HCT116 (cell line): ENCODE results near the gene NIFK. TPM values are rescaled to one million over a fixed set of nuclear protein-coding genes. Genes with fewer than 3 reads are reported as not detected.

Experiments used
- ATAC-seq: fragments of 200-7000 bp; cut with Tn5 transposase; 2 replicates; pipeline ENCODE4 v1.9.1; 2020; ENCODE audit warnings: mild to moderate bottlenecking, moderate library complexity
- BruUV-seq: library from RNA; stranded (reverse); fragments of 400-500 nt; replicated peaks from 2 replicates; lab custom pipeline; 2021; lab: Mats Ljungman, UMichigan
- CTCF ChIA-PET: fragments of 300-600 bp; sonication (Branson Sonifier 250); formaldehyde crosslinking; loops from one replicate; lab custom pipeline; 2021; ENCODE audit warnings: antibody characterized with exemption; lab: Charles Lee
- POLR2A ChIA-PET: fragments of 300-600, 350-600 bp; sonication (Branson Sonifier 250); formaldehyde crosslinking; loops from one replicate; lab custom pipeline; 2021; ENCODE audit warnings: antibody characterized with exemption; lab: Charles Lee
- RAD21 ChIA-PET, 2 experiments: fragments of 300-600 bp; sonication (Branson Sonifier 250); formaldehyde crosslinking; loops; one replicate each; lab custom pipeline; 2023; ENCODE audit warnings: low total read pairs in 2 of 2; ENCODE audit not compliant: uncharacterized antibody in 2 of 2, unreplicated experiment in 2 of 2, low non-redundant PET in 1 of 2; lab: Charles Lee
- DNase-seq: peaks from one replicate; pipeline ENCODE4 v3.0.0-alpha.2; 2010; ENCODE audit warnings: low read depth, low spot score
- H2AFZ ChIP-seq: fragments of 200-600 bp; shearing (Covaris generic), sonication (generic); 2 replicates; pipeline ENCODE4 v1.6.1; 2017; ENCODE audit warnings: low read depth, mixed run types, mixed read lengths, antibody characterized with exemption, low read length; ENCODE audit not compliant: poor library complexity, severe bottlenecking
- H3K27ac ChIP-seq: 2 replicates; pipeline ENCODE4 v1.5.1; 2012; ENCODE audit warnings: low read depth, low read length
- H3K27me3 ChIP-seq: fragments of 200-600 bp; sonication (generic); 2 replicates; pipeline ENCODE4 v1.6.1; 2016; ENCODE audit warnings: mixed run types, low read length, mixed read lengths; ENCODE audit not compliant: insufficient read depth
- H3K36me3 ChIP-seq, 2 experiments: fragments of 200-500 bp in 1 of 2; fragments of 200-600 bp in 1 of 2; sonication (Bioruptor generic) in 1 of 2; sonication (generic) in 1 of 2; 2 replicates each; pipeline versions ENCODE4 v1.5.1 to v1.6.1; 2014 to 2016; ENCODE audit warnings: low read length in 2 of 2, inconsistent platforms in 1 of 2, mixed read lengths in 1 of 2, mixed run types in 1 of 2; ENCODE audit not compliant: insufficient read depth in 2 of 2, control insufficient read depth in 1 of 2
- H3K4me1 ChIP-seq, 2 experiments: fragments of 200-600 bp in 1 of 2; sonication (generic) in 1 of 2; 2 replicates each; pipeline versions ENCODE4 v1.5.1 to v1.6.1; 2012 to 2017; ENCODE audit warnings: low read length in 2 of 2, inconsistent platforms in 1 of 2, mild to moderate bottlenecking in 1 of 2, mixed read lengths in 1 of 2, mixed run types in 1 of 2, moderate library complexity in 1 of 2; ENCODE audit not compliant: insufficient read depth in 2 of 2, control insufficient read depth in 1 of 2
- H3K4me2 ChIP-seq: fragments of 200-600 bp; sonication (generic); 2 replicates; pipeline ENCODE4 v1.6.1; 2017; ENCODE audit warnings: mixed run types, low read length, mixed read lengths
- H3K4me3 ChIP-seq, 2 experiments: fragments of 200-600 bp in 1 of 2; sonication (generic) in 1 of 2; replicated peaks in 1 of 2; 2 replicates each; pipeline ENCODE4 v1.5.1; 2011 to 2016; ENCODE audit warnings: low read length in 2 of 2, control low read depth in 1 of 2, low read depth in 1 of 2, mild to moderate bottlenecking in 1 of 2, mixed read lengths in 1 of 2, mixed run types in 1 of 2
- H3K79me2 ChIP-seq: fragments of 200-600 bp; sonication (generic); 2 replicates; pipeline ENCODE4 v1.6.1; 2017; ENCODE audit warnings: mild to moderate bottlenecking, mixed run types, low read length, moderate library complexity, mixed read lengths; ENCODE audit not compliant: insufficient read depth
- H3K9ac ChIP-seq: fragments of 200-600 bp; sonication (generic); 2 replicates; pipeline ENCODE4 v1.6.1; 2016; ENCODE audit warnings: low read length, mixed read lengths
- H3K9me2 ChIP-seq: fragments of 200-600 bp; sonication (generic), shearing (Covaris generic); 2 replicates; pipeline ENCODE4 v1.6.1; 2017; ENCODE audit warnings: mixed run types, mild to moderate bottlenecking, moderate library complexity; ENCODE audit not compliant: insufficient read depth
- H3K9me3 ChIP-seq, 2 experiments: fragments of 200-500 bp in 1 of 2; fragments of 200-600 bp in 1 of 2; sonication (Bioruptor generic) in 1 of 2; sonication (generic) in 1 of 2; 2 replicates each; pipeline ENCODE4 v1.6.1; 2014 to 2017; ENCODE audit warnings: low read length in 2 of 2, mixed read lengths in 2 of 2, inconsistent platforms in 1 of 2, low read depth in 1 of 2, mild to moderate bottlenecking in 1 of 2, mixed run types in 1 of 2, moderate library complexity in 1 of 2; ENCODE audit not compliant: control insufficient read depth in 1 of 2, insufficient read depth in 1 of 2
- H4K20me1 ChIP-seq: fragments of 200-600 bp; sonication (generic), shearing (Covaris generic); 2 replicates; pipeline ENCODE4 v1.6.1; 2017; ENCODE audit warnings: mixed run types, mild to moderate bottlenecking, moderate library complexity; ENCODE audit not compliant: insufficient read depth
- EGR1 ChIP-seq: IDR thresholded peaks from 2 replicates; pipeline ENCODE4 v1.6.1; 2012; ENCODE audit warnings: low read depth
- ELF1 ChIP-seq: IDR thresholded peaks from 2 replicates; pipeline ENCODE4 v1.6.1; 2012; ENCODE audit warnings: low read depth, borderline replicate concordance
- EZH2phosphoT487 ChIP-seq: fragments of 200-600 bp; IDR thresholded peaks from 2 replicates; pipeline ENCODE4 v1.6.1; 2018; ENCODE audit warnings: antibody characterized with exemption, borderline replicate concordance
- REST ChIP-seq: IDR thresholded peaks from 2 replicates; pipeline ENCODE4 v1.6.1; 2012; ENCODE audit warnings: low read depth
- SRF ChIP-seq: IDR thresholded peaks from 2 replicates; pipeline ENCODE4 v1.6.1; 2012; ENCODE audit warnings: low read depth
- intact Hi-C: fragments of 100-400 bp; cut with micrococcal nuclease; formaldehyde crosslinking; loops from 2 replicates; pipeline ENCODE4 v1.10.0; 2022
- total RNA-seq: library from RNA; stranded (reverse); gene quantifications from one replicate; pipeline ENCODE4 v1.2.1, GENCODE V29; 2021; ENCODE audit not compliant: unreplicated experiment

NIFK gene
- total RNA-seq, 1 experiment from 2014 or later: 93.2 TPM

GRCh38 chr2:121777699-121778058 lies 41.0 kb upstream of the NIFK start:
- intact Hi-C loops: no loop called here
- Histone ChIP-seq H3K9me2 (no peaks in the 10 kb centered on the region), H3K79me2 (no peaks in the 10 kb centered on the region), H3K9me3 (no peaks in the 10 kb centered on the region), H3K4me2 (no peak overlapping the region), H3K27me3 (no peaks in the 10 kb centered on the region), H3K4me3 (no peak overlapping the region), H3K9ac (no peak overlapping the region), H3K27ac (no peak overlapping the region), H3K4me1 (peaks cover 5 to 14% of the 10 kb centered on the region in 2 experiments; a peak in 2 of 4 replicates), H3K36me3 (no peaks in the 10 kb centered on the region), H4K20me1 (no peaks in the 10 kb centered on the region), H2AFZ (no peak overlapping the region)
- ATAC-seq: no peak
- ChIA-PET CTCF (no interaction called here), POLR2A (no interaction called here), RAD21 (no interaction called here)
- no TSS peak for BruUV-seq
- TF ChIP-seq SRF (no peak), REST (no peak), EGR1 (no peak), EZH2phosphoT487 (no peak), ELF1 (no peak)
- DNase-seq: no peak
